ENCODE data around the gene MTUS2. TPM values are rescaled to one million over a fixed set of nuclear protein-coding genes. Genes with fewer than 3 reads are reported as not detected.

MTUS2 gene
- total RNA-seq, 1 donor from 2014 or later, result not detected

DNA sequence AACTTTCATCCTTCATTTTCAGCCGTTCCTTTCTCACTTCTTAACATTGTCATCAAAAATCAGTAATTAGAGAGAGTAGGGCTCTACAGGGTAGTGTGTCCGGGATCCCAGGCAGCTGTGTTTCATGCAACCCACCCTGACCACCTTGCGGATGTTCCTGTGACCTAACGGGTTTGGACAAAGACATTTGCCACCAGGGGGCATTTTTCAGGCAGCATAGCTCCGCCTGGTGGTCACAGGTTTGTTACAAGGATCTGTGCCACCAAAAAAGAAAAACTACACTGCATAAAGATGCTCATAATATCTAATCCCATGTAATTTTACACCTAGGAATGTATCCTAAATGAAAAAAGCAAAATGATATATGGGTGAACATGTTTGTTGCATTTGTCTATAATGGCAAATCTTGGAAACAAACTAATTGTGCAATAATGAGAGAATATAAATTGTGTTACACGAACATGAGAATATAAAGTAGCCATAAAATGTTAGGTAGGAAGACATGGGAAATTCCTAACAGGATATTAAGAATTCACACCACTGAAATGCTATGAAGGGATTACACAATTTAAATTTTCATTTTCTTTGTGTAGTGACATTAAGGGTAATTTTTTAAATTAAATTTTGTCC lies 652.3 kb downstream of the MTUS2 start:
- H3K27me3 Mint-ChIP-seq (ENCODE audit: insufficient read depth), result peaks cover 8% of the 10 kb centered on the region
- no peaks in the 10 kb centered on the region for H3K4me1 Mint-ChIP-seq (ENCODE audit: low read depth)
- H3K4me3 Mint-ChIP-seq, result no peak overlapping the region
- DNase-seq (ENCODE audit: low spot score), result peak; percentile 18
- H3K9me3 Mint-ChIP-seq, result no peaks in the 10 kb centered on the region
- intact Hi-C loops (cut with micrococcal nuclease), result loop anchor here (1.0 kb wide), 1 partner anchor 236 kb away; no protein-coding TSS in a partner anchor
- H3K27ac Mint-ChIP-seq, result no peak overlapping the region
- H3K36me3 Mint-ChIP-seq (ENCODE audit: low read depth), result no peaks in the 10 kb centered on the region

DNA sequence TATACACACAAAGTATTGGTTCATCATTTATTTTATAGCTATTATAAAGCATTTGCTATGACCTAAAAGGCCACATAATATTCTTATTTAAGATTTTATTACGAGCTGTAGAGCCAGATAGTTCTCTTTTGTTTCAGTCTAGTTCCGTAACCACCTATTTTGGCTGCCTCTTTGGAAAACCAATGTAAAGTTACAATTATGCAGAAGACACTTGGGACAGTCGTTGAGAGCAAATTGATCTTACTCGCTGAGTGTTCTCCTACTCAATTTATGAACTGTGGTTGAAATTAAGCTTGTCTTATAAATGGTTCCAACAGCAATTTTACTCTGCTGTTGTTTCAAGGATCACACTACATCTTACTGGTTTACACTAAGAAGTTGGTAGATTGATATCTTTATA lies 653.0 kb downstream of the MTUS2 start:
- no peak for DNase-seq (ENCODE audit: low spot score)
- Mint-ChIP-seq H3K4me3 (no peak overlapping the region), H3K27me3 (ENCODE audit: insufficient read depth) (peaks cover 8% of the 10 kb centered on the region), H3K36me3 (ENCODE audit: low read depth) (no peaks in the 10 kb centered on the region), H3K27ac (no peak overlapping the region), H3K9me3 (no peaks in the 10 kb centered on the region), H3K4me1 (ENCODE audit: low read depth) (no peaks in the 10 kb centered on the region)
- intact Hi-C loops (cut with micrococcal nuclease), result no loop called here

DNA sequence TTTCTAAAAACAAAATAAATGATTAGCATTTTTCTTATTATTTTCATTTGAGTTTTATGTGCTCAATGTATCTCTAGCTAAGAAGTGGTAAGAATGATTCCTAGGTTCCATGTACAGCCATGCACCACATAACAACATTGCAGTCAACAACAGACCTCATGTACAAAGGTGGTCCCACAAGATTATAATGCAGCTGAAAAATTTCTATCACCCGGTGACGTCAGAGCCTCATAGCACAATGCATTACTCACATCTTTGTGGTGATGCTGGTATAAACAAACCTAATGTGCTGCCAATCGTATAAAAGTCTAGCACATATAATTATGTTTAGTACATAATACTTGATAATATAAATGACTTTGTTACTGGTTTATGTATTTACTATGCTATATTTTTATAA lies 654.9 kb downstream of the MTUS2 start:
- Mint-ChIP-seq H3K36me3 (ENCODE audit: low read depth) (no peaks in the 10 kb centered on the region), H3K4me3 (no peak overlapping the region), H3K27ac (no peak overlapping the region), H3K4me1 (ENCODE audit: low read depth) (no peaks in the 10 kb centered on the region), H3K27me3 (ENCODE audit: insufficient read depth) (peaks cover 10% of the 10 kb centered on the region), H3K9me3 (no peaks in the 10 kb centered on the region)
- intact Hi-C loops (cut with micrococcal nuclease), result no loop called here
- no peak for DNase-seq (ENCODE audit: low spot score)

DNA sequence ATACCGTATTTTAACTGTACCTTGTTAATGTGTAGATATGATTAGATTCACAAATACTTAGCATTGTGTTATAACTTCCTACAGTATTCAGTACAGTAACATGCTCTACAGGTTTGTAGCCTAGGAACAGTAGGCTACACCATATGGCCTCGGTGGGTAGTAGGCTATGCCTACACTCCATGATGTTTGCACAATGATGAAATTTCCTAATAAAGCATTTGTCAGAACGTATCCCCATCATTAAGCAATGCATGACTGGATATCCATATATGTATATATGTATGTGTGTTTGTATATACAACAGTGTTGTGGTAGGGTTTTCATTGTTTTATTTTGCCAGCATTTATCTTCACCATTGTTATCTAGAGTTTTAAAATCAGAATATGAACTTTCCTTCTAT lies 655.9 kb downstream of the MTUS2 start:
- peaks cover 8% of the 10 kb centered on the region for H3K27me3 Mint-ChIP-seq (ENCODE audit: insufficient read depth)
- H3K4me1 Mint-ChIP-seq (ENCODE audit: low read depth), result no peaks in the 10 kb centered on the region
- intact Hi-C loops (cut with micrococcal nuclease), result no loop called here
- no peak for DNase-seq (ENCODE audit: low spot score)
- no peak overlapping the region for H3K4me3 Mint-ChIP-seq
- no peaks in the 10 kb centered on the region for H3K36me3 Mint-ChIP-seq (ENCODE audit: low read depth)
- H3K27ac Mint-ChIP-seq, result no peak overlapping the region
- H3K9me3 Mint-ChIP-seq, result no peaks in the 10 kb centered on the region

DNA sequence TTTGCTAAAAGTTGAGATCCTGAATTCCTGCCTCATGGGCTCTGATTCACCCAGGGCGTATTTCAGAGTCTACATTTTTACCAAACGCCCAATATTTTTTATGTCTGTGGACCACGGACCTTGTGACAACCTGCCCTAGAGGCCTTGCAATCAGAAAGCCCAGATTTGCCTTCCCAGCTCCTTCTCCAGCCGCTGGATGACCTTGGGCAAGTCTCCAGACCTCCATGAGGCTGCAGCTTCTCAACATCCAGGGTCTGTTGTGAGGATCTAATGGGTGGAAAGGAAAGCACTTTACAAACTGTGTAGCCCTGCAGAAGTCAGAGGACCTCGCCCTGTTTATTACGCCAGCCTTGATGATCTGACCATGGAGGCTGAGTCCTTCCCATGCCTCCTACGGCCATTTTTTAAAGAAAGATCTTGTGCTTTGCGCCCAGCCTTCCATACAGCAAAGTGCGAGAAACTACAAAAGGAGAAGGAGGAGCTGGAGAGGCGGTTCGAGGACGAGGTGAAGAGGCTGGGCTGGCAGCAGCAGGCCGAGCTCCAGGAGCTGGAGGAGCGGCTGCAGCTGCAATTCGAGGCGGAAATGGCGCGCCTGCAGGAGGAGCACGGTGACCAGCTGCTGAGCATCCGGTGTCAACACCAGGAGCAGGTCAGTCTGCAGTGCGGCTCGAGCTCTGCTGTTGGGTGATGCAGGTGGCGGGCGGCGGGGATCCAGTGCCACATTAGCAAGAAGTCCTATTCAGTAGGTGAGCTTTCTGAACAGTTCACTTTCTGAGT lies 659.8 kb downstream of the MTUS2 start:
- H3K27ac Mint-ChIP-seq, result no peak overlapping the region
- H3K36me3 Mint-ChIP-seq (ENCODE audit: low read depth), result no peaks in the 10 kb centered on the region
- H3K9me3 Mint-ChIP-seq, result no peaks in the 10 kb centered on the region
- H3K4me1 Mint-ChIP-seq (ENCODE audit: low read depth), result no peaks in the 10 kb centered on the region
- no peak overlapping the region for H3K4me3 Mint-ChIP-seq
- H3K27me3 Mint-ChIP-seq (ENCODE audit: insufficient read depth), result peaks cover 8% of the 10 kb centered on the region
- no peak for DNase-seq (ENCODE audit: low spot score)
- intact Hi-C loops (cut with micrococcal nuclease), result no loop called here

DNA sequence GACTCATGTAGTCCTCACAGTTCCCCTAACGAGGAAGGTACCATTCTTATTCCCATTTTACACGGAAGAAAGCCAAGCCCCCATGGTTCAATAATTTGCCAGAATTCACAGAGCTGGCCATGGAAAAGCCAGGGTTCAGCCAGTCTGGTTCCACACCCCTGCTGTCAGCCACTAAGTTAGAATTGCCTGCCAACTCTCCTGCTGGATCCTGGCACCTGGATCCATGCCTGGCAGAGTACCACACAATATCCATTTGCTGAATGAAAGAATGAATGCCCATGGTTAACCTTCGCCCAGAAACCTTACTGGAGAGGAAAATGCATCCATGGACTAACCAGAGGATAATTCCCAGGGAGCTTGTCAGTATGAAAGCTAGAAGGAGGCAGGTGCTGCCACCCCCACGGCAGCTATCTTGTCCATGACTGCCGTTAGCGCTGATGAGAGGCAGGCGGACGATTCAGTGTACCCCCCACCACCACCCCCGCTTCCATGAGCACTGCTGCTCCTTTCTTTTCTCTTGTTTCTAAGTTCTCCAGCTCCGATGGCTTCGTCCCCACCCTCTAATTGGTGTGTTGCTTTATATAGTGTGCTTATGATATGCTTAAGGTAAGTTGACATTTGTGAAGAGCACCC lies 660.9 kb downstream of the MTUS2 start:
- intact Hi-C loops (cut with micrococcal nuclease), result no loop called here
- no peak overlapping the region for H3K4me3 Mint-ChIP-seq
- DNase-seq (ENCODE audit: low spot score), result no peak
- no peak overlapping the region for H3K27ac Mint-ChIP-seq
- H3K4me1 Mint-ChIP-seq (ENCODE audit: low read depth), result no peaks in the 10 kb centered on the region
- peaks cover 14% of the 10 kb centered on the region for H3K27me3 Mint-ChIP-seq (ENCODE audit: insufficient read depth)
- no peaks in the 10 kb centered on the region for H3K36me3 Mint-ChIP-seq (ENCODE audit: low read depth)
- H3K9me3 Mint-ChIP-seq, result no peaks in the 10 kb centered on the region

DNA sequence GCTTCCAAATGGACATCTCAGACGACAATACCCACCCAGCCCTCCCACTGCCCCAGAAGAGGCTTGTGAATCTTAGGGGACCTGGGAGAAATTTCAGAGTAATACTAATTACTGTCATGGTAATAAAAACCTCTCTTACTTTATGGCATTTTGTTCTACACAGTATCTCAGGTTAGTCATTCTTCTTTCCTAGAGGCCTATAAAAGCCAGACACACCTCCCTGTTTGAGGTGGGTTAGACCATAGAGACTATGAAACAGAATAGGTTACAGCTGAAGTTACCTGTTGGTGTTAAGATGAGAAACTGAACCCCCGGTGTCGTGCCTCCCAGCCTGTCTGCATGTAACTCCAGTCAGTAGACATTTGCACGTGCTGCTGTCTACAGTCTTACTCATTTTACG lies 661.5 kb downstream of the MTUS2 start:
- no peak for DNase-seq (ENCODE audit: low spot score)
- Mint-ChIP-seq H3K4me1 (ENCODE audit: low read depth) (no peaks in the 10 kb centered on the region), H3K27me3 (ENCODE audit: insufficient read depth) (peaks cover 15% of the 10 kb centered on the region), H3K9me3 (no peaks in the 10 kb centered on the region), H3K36me3 (ENCODE audit: low read depth) (no peaks in the 10 kb centered on the region), H3K27ac (no peak overlapping the region), H3K4me3 (no peak overlapping the region)
- intact Hi-C loops (cut with micrococcal nuclease), result no loop called here

DNA sequence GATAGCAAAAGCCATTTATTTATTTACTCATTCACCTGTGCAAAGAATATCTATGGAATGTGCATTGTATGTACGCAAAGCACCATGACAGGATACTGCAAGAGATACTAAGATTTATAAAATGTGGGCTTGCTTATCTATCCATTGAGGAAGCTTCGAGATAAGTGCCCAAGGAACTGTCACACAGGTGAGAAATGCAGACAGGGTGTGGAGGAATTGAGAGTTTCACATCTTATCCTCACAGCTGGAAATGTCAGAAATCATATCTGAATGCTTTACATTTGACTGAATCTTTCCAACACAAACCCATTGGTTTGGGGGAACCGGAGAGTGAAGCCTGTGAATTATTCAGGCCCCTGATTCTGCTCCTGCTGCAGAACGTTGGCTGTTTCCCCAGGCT lies 662.4 kb downstream of the MTUS2 start:
- no peaks in the 10 kb centered on the region for H3K9me3 Mint-ChIP-seq
- H3K4me1 Mint-ChIP-seq (ENCODE audit: low read depth), result no peaks in the 10 kb centered on the region
- DNase-seq (ENCODE audit: low spot score), result no peak
- intact Hi-C loops (cut with micrococcal nuclease), result no loop called here
- no peak overlapping the region for H3K27ac Mint-ChIP-seq
- H3K4me3 Mint-ChIP-seq, result no peak overlapping the region
- no peaks in the 10 kb centered on the region for H3K36me3 Mint-ChIP-seq (ENCODE audit: low read depth)
- peaks cover 10% of the 10 kb centered on the region for H3K27me3 Mint-ChIP-seq (ENCODE audit: insufficient read depth)

DNA sequence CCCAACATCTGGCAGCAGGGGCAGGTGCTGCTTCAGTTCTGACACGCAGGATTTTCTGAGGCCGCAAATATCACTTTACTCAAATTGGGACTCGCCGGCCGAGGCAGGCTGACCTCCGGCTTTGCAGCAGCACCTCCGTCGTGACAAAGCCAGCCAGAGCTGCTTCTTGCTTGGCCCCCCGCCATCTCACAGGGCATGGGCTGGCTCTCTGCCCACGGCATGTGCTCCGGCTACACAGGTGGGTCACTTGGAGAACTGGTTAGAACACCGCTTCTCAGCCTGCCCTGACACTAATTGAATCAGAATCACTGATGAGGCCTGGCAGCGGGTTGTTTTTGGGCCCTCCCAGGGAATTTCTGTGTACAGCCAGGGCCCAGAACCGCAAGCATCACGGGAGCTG lies 663.1 kb downstream of the MTUS2 start:
- no peaks in the 10 kb centered on the region for H3K9me3 Mint-ChIP-seq
- intact Hi-C loops (cut with micrococcal nuclease), result no loop called here
- no peak for DNase-seq (ENCODE audit: low spot score)
- H3K27ac Mint-ChIP-seq, result no peak overlapping the region
- peaks cover 10% of the 10 kb centered on the region for H3K27me3 Mint-ChIP-seq (ENCODE audit: insufficient read depth)
- H3K36me3 Mint-ChIP-seq (ENCODE audit: low read depth), result no peaks in the 10 kb centered on the region
- no peaks in the 10 kb centered on the region for H3K4me1 Mint-ChIP-seq (ENCODE audit: low read depth)
- H3K4me3 Mint-ChIP-seq, result no peak overlapping the region

DNA sequence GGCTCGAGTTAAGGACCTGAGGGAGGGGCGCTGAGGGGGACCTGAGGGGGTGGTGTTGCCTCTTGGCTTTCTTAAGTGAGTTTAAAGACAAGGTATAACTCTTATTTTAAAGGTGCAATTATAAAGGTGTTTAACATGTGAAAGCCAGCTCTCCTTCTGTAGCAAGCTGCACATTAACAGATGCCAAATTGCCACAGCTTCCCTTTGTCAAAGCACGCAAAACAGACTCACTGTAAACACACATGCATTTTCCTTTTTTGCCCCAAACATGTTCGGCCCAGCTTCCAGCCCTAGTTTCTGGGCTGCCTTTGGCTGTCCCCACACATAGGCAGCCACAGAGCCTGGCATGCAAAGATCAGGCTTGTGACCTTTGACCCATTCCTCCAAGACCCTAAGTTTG lies 663.5 kb downstream of the MTUS2 start:
- H3K9me3 Mint-ChIP-seq, result no peaks in the 10 kb centered on the region
- intact Hi-C loops (cut with micrococcal nuclease), result no loop called here
- no peak overlapping the region for H3K27ac Mint-ChIP-seq
- DNase-seq (ENCODE audit: low spot score), result no peak
- H3K27me3 Mint-ChIP-seq (ENCODE audit: insufficient read depth), result peaks cover 10% of the 10 kb centered on the region
- H3K4me1 Mint-ChIP-seq (ENCODE audit: low read depth), result no peaks in the 10 kb centered on the region
- H3K36me3 Mint-ChIP-seq (ENCODE audit: low read depth), result no peaks in the 10 kb centered on the region
- no peak overlapping the region for H3K4me3 Mint-ChIP-seq

DNA sequence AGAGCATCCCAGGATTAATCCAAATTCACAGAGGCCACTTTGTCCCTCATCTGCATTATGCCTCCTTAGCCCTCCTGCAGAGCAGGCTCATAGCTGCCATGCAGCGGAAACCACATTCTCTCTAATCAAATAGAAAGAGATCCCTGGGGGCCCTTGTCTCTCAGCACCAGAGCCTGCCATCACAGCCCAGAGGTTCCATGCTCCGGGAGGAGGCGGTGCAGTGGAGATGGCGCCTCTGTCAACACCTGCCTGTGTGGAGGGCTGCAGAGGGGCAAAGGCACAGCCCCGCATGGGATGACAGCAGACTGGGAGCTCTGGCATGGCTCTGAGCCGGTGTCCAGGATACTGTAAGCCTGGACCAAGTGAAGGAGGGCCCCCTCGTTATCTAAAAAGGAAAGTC lies 664.1 kb downstream of the MTUS2 start:
- DNase-seq (ENCODE audit: low spot score), result no peak
- Mint-ChIP-seq H3K4me1 (ENCODE audit: low read depth) (no peaks in the 10 kb centered on the region), H3K27ac (no peak overlapping the region), H3K9me3 (no peaks in the 10 kb centered on the region), H3K4me3 (no peak overlapping the region), H3K27me3 (ENCODE audit: insufficient read depth) (peaks cover 10% of the 10 kb centered on the region), H3K36me3 (ENCODE audit: low read depth) (no peaks in the 10 kb centered on the region)
- intact Hi-C loops (cut with micrococcal nuclease), result no loop called here

DNA sequence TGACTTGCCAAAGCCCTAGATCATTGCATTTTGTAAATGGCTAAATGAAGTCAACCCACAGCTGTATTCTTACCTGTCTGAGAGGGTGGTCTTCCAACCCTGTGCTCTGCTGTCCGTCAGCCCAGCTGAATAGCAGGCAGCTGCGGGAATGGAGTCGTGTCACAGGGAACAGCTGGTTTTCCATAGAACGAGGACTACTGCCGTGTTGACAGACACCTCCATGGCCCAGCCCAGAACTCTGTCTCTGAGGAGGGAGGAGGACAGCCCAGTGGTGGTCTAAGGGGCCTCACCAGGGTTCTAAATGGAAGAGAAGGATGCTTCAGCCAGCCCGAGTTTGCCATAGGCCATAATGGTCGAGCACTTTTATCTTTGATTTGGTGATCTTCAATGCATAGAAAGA lies 664.7 kb downstream of the MTUS2 start:
- Mint-ChIP-seq H3K36me3 (ENCODE audit: low read depth) (no peaks in the 10 kb centered on the region), H3K27ac (no peak overlapping the region), H3K9me3 (no peaks in the 10 kb centered on the region), H3K4me3 (no peak overlapping the region), H3K27me3 (ENCODE audit: insufficient read depth) (peaks cover 9% of the 10 kb centered on the region), H3K4me1 (ENCODE audit: low read depth) (no peaks in the 10 kb centered on the region)
- no peak for DNase-seq (ENCODE audit: low spot score)
- intact Hi-C loops (cut with micrococcal nuclease), result no loop called here

DNA sequence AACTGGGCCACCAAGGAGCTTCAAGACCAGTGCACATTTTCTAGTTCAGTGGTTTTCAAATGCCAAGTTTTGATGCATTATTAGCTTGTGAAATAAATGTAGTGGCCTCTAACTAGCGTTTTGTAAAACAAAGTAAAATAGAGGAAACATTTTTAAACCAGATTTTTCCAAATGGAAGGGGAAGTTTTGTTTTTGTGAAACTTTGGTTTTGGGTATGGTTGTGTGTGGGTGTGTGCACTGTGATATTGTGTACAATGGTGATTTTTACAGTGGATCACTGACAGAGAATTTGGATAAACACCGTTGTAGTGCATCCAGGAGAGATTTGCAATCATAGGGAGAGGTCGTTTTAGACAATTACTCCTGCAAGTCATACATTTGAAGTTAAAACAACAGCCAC lies 666.4 kb downstream of the MTUS2 start:
- intact Hi-C loops (cut with micrococcal nuclease), result no loop called here
- DNase-seq (ENCODE audit: low spot score), result no peak
- Mint-ChIP-seq H3K27ac (no peak overlapping the region), H3K4me3 (no peak overlapping the region), H3K4me1 (ENCODE audit: low read depth) (no peaks in the 10 kb centered on the region), H3K27me3 (ENCODE audit: insufficient read depth) (peaks cover 8% of the 10 kb centered on the region), H3K36me3 (ENCODE audit: low read depth) (no peaks in the 10 kb centered on the region), H3K9me3 (no peaks in the 10 kb centered on the region)
